HepG2 (cell line): ENCODE measurements around the gene CCDC57. TPM values are rescaled to one million over a fixed set of nuclear protein-coding genes. Genes with fewer than 3 reads are reported as not detected.
A peak's percentile ranks its signal among the peaks of the same experiment; 100 is the strongest.

Experiments used
- LCORL ChIP-seq, 2 experiments: fragments of 450-650 bp in 1 of 2; sonication (generic) in 1 of 2; formaldehyde crosslinking in 1 of 2; IDR thresholded peaks; 2 replicates each; pipeline versions ENCODE4 v1.5.0 to v1.6.1; 2017 to 2020; ENCODE audit warnings: antibody characterized with exemption in 1 of 2, missing genetic modification reagents in 1 of 2
- MLLT10 ChIP-seq: sonication (generic); formaldehyde crosslinking; IDR thresholded peaks from 2 replicates; pipeline ENCODE4 v1.4.0; 2020; ENCODE audit warnings: missing genetic modification reagents
- MTA3 ChIP-seq: sonication (generic); formaldehyde crosslinking; IDR thresholded peaks from 2 replicates; pipeline ENCODE4 v1.4.0; 2020; ENCODE audit warnings: missing genetic modification reagents
- NAIF1 ChIP-seq: sonication (generic); formaldehyde crosslinking; IDR thresholded peaks from 2 replicates; pipeline ENCODE4 v1.5.0; 2020; ENCODE audit warnings: mild to moderate bottlenecking, missing genetic modification reagents, borderline replicate concordance
- PCBP2 ChIP-seq: fragments of 200-400 bp; formaldehyde crosslinking; optimal IDR thresholded peaks from 2 replicates; pipeline ENCODE3; 2018; ENCODE audit warnings: low read length, low read depth; ENCODE audit not compliant: poor library complexity, severe bottlenecking
- PRPF4 ChIP-seq: fragments of 200-400 bp; formaldehyde crosslinking; IDR thresholded peaks from 2 replicates; pipeline ENCODE4 v1.6.1; 2016; ENCODE audit warnings: low read length, low read depth; ENCODE audit not compliant: poor library complexity, severe bottlenecking
- THYN1 ChIP-seq: sonication (generic); formaldehyde crosslinking; IDR thresholded peaks from 2 replicates; pipeline ENCODE4 v1.8.1; 2023; ENCODE audit warnings: low read depth, mild to moderate bottlenecking, moderate library complexity, missing genetic modification reagents, borderline replicate concordance
- ZBTB42 ChIP-seq: sonication (generic); formaldehyde crosslinking; IDR thresholded peaks from 2 replicates; pipeline ENCODE4 v1.5.0; 2020; ENCODE audit warnings: mild to moderate bottlenecking, missing genetic modification reagents
- ZKSCAN5 ChIP-seq: sonication (generic); formaldehyde crosslinking; IDR thresholded peaks from 2 replicates; pipeline ENCODE4 v1.5.1; 2020; ENCODE audit warnings: mild to moderate bottlenecking, missing genetic modification reagents
- ZNF274 ChIP-seq: sonication (generic); formaldehyde crosslinking; IDR thresholded peaks from 2 replicates; pipeline ENCODE4 v1.5.1; 2020; ENCODE audit warnings: mild to moderate bottlenecking, missing genetic modification reagents
- ZNF460 ChIP-seq: sonication (generic); formaldehyde crosslinking; IDR thresholded peaks from 2 replicates; pipeline ENCODE4 v1.5.1; 2020; ENCODE audit warnings: missing genetic modification reagents, mild to moderate bottlenecking, borderline replicate concordance
- ZSCAN20 ChIP-seq: sonication (generic); formaldehyde crosslinking; IDR thresholded peaks from 2 replicates; pipeline ENCODE4 v1.4.0; 2020; ENCODE audit warnings: missing genetic modification reagents, mild to moderate bottlenecking, borderline replicate concordance
- polyA plus RNA-seq, 8 experiments: library from polyadenylated mRNA; depleted of rRNA in 3 of 8; stranded (reverse) in 7 of 8; unstranded in 1 of 8; fragments of >200 nt; fragmentation: Illumina TruSeq in 4 of 8; extraction: Trizol in 4 of 8; gene quantifications; 2 replicates each; pipeline versions ENCODE4 v1.2.1 to v1.2.3, GENCODE V29; 2011 to 2016; ENCODE audit warnings: low read depth in 4 of 8, missing spikeins in 1 of 8, mixed read lengths in 1 of 8; ENCODE audit not compliant: insufficient read depth in 1 of 8
- total RNA-seq, 5 experiments: library from RNA; depleted of rRNA; stranded (reverse); fragments of >200 nt; fragmentation: Illumina TruSeq; extraction: Trizol; gene quantifications; 2 replicates each; pipeline ENCODE4 v1.2.3, GENCODE V29; 2016; ENCODE audit warnings: low read depth in 1 of 5
- TF ChIP-seq, protein P1 (sequence below): sonication (generic); formaldehyde crosslinking; IDR thresholded peaks from 2 replicates; pipeline ENCODE4 v1.4.0; 2020; ENCODE audit warnings: missing genetic modification reagents, borderline replicate concordance
- TF ChIP-seq, protein P2 (sequence below): sonication (generic); formaldehyde crosslinking; IDR thresholded peaks from 2 replicates; pipeline ENCODE4 v1.4.0; 2020; ENCODE audit warnings: missing genetic modification reagents
- TF ChIP-seq, protein P3 (sequence below): sonication (generic); formaldehyde crosslinking; conservative IDR thresholded peaks from 2 replicates; pipeline ENCODE4 v1.4.0; 2020; ENCODE audit warnings: missing genetic modification reagents
- TF ChIP-seq, protein P4 (sequence below): IDR thresholded peaks from 2 replicates; pipeline ENCODE4 v1.6.1; 2016

Gene CCDC57
- total and polyA plus RNA-seq, 2 of the 13 experiments (the other 11 are each of a cell fraction or from before 2014, with no cell fraction given): 59.3 to 59.9 TPM

DNA sequence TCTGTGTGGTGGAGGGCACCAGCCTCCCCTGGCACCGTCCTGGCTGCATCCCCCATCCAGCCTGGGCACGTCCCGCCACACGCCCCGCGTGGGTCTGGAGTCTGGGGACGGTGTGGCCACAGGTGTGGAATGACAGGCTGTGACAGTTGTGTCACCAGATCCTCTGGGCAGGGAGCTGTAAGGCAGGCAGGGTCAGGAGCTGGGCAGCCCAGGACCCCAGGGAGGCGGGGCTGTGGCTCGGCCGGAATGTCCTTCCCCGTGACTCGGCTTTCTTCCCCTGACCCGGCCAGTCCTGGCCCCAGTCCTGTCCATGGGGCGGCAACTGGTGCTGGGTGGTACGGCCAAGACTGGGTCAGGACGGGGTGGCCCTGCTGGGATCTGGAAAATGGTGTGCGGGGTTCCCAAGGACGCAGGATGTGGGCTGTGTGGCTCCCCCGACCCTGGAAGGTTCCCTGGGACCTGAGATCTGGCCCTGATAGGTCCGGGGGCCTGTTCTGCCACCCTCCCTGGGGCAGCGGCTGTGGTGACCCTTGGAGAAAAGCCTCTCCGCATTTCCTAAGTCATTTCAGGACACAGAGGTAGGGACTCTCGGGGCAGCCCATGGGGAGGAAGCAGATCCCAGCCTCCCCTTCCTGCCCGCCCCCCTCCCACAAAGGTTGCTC is 12.9 kb upstream of the CCDC57 start (continued):
- TF ChIP-seq, protein P1, sequence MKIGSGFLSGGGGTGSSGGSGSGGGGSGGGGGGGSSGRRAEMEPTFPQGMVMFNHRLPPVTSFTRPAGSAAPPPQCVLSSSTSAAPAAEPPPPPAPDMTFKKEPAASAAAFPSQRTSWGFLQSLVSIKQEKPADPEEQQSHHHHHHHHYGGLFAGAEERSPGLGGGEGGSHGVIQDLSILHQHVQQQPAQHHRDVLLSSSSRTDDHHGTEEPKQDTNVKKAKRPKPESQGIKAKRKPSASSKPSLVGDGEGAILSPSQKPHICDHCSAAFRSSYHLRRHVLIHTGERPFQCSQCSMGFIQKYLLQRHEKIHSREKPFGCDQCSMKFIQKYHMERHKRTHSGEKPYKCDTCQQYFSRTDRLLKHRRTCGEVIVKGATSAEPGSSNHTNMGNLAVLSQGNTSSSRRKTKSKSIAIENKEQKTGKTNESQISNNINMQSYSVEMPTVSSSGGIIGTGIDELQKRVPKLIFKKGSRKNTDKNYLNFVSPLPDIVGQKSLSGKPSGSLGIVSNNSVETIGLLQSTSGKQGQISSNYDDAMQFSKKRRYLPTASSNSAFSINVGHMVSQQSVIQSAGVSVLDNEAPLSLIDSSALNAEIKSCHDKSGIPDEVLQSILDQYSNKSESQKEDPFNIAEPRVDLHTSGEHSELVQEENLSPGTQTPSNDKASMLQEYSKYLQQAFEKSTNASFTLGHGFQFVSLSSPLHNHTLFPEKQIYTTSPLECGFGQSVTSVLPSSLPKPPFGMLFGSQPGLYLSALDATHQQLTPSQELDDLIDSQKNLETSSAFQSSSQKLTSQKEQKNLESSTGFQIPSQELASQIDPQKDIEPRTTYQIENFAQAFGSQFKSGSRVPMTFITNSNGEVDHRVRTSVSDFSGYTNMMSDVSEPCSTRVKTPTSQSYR (CRISPR knock-in tag): no peak
- TF ChIP-seq NAIF1 (CRISPR knock-in tag): no peak
- TF ChIP-seq ZBTB42 (CRISPR knock-in tag): no peak
- TF ChIP-seq THYN1: no peak
- TF ChIP-seq MLLT10 (CRISPR knock-in tag): no peak
- no peak for TF ChIP-seq PRPF4
- TF ChIP-seq, protein P2, sequence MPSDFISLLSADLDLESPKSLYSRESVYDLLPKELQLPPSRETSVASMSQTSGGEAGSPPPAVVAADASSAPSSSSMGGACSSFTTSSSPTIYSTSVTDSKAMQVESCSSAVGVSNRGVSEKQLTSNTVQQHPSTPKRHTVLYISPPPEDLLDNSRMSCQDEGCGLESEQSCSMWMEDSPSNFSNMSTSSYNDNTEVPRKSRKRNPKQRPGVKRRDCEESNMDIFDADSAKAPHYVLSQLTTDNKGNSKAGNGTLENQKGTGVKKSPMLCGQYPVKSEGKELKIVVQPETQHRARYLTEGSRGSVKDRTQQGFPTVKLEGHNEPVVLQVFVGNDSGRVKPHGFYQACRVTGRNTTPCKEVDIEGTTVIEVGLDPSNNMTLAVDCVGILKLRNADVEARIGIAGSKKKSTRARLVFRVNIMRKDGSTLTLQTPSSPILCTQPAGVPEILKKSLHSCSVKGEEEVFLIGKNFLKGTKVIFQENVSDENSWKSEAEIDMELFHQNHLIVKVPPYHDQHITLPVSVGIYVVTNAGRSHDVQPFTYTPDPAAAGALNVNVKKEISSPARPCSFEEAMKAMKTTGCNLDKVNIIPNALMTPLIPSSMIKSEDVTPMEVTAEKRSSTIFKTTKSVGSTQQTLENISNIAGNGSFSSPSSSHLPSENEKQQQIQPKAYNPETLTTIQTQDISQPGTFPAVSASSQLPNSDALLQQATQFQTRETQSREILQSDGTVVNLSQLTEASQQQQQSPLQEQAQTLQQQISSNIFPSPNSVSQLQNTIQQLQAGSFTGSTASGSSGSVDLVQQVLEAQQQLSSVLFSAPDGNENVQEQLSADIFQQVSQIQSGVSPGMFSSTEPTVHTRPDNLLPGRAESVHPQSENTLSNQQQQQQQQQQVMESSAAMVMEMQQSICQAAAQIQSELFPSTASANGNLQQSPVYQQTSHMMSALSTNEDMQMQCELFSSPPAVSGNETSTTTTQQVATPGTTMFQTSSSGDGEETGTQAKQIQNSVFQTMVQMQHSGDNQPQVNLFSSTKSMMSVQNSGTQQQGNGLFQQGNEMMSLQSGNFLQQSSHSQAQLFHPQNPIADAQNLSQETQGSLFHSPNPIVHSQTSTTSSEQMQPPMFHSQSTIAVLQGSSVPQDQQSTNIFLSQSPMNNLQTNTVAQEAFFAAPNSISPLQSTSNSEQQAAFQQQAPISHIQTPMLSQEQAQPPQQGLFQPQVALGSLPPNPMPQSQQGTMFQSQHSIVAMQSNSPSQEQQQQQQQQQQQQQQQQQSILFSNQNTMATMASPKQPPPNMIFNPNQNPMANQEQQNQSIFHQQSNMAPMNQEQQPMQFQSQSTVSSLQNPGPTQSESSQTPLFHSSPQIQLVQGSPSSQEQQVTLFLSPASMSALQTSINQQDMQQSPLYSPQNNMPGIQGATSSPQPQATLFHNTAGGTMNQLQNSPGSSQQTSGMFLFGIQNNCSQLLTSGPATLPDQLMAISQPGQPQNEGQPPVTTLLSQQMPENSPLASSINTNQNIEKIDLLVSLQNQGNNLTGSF: no peak
- TF ChIP-seq, protein P3, sequence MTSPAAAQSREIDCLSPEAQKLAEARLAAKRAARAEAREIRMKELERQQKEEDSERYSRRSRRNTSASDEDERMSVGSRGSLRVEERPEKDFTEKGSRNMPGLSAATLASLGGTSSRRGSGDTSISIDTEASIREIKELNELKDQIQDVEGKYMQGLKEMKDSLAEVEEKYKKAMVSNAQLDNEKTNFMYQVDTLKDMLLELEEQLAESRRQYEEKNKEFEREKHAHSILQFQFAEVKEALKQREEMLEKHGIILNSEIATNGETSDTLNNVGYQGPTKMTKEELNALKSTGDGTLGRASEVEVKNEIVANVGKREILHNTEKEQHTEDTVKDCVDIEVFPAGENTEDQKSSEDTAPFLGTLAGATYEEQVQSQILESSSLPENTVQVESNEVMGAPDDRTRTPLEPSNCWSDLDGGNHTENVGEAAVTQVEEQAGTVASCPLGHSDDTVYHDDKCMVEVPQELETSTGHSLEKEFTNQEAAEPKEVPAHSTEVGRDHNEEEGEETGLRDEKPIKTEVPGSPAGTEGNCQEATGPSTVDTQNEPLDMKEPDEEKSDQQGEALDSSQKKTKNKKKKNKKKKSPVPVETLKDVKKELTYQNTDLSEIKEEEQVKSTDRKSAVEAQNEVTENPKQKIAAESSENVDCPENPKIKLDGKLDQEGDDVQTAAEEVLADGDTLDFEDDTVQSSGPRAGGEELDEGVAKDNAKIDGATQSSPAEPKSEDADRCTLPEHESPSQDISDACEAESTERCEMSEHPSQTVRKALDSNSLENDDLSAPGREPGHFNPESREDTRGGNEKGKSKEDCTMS (CRISPR knock-in tag): no peak
- no peak for TF ChIP-seq PCBP2
- no peak for TF ChIP-seq ZKSCAN5 (CRISPR knock-in tag)
- TF ChIP-seq, protein P4, sequence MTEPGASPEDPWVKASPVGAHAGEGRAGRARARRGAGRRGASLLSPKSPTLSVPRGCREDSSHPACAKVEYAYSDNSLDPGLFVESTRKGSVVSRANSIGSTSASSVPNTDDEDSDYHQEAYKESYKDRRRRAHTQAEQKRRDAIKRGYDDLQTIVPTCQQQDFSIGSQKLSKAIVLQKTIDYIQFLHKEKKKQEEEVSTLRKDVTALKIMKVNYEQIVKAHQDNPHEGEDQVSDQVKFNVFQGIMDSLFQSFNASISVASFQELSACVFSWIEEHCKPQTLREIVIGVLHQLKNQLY: no peak
- TF ChIP-seq ZSCAN20 (CRISPR knock-in tag): no peak
- no peak for TF ChIP-seq LCORL (IDR thresholded peaks at IDR 0.05)
- peak; percentile 43; the same call in 1 of the 2 replicates for TF ChIP-seq LCORL (CRISPR knock-in tag; IDR thresholded peaks at IDR 0.05)
- no peak for TF ChIP-seq ZNF460 (CRISPR knock-in tag)
- no peak for TF ChIP-seq MTA3 (CRISPR knock-in tag)
- TF ChIP-seq ZNF274 (CRISPR knock-in tag): no peak
